Measurements from ENCODE around the gene ZNF428. TPM values are rescaled to one million over a fixed set of nuclear protein-coding genes. Genes with fewer than 3 reads are reported as not detected.
"Not testable (repeated sequence)": the region's sequence is repeated elsewhere in the genome, so short reads cannot be mapped to it uniquely, and the experiment has no call there.

ZNF428 gene
- total RNA-seq, 1 donor from 2014 or later, result 53.4 TPM

- Histone ChIP-seq H3K79me2 (ENCODE audit: insufficient read depth, low read length) (peaks cover 59% of the 10 kb centered on the region), H3K36me3 (ENCODE audit: insufficient read depth, low read length) (peaks cover 10% of the 10 kb centered on the region), H3K4me2 (ENCODE audit: low read length) (no peak overlapping the region), H2AFZ (ENCODE audit: low read depth, low read length) (no peak overlapping the region), H3K27me3 (ENCODE audit: insufficient read depth, low read length) (no peaks in the 10 kb centered on the region), H3K9ac (ENCODE audit: low read length) (no peak overlapping the region), H3K4me3 (ENCODE audit: insufficient read depth, low read depth, low read length) (no peak overlapping the region), H4K20me1 (ENCODE audit: insufficient read depth, low read length) (peaks cover 46% of the 10 kb centered on the region), H3K4me1 (ENCODE audit: insufficient read depth, low read length) (peaks cover 18% of the 10 kb centered on the region), H3K9me3 (ENCODE audit: insufficient read depth, low read depth, low read length) (no peaks in the 10 kb centered on the region), H3K27ac (ENCODE audit: low read depth, low read length) (no peak overlapping the region)
- FAIRE-seq (no peak), DNase-seq (ENCODE audit: low read depth) (no peak)
- Mint-ChIP-seq H3K27ac (ENCODE audit: unreplicated experiment) (peak overlapping the region; percentile 75), H3K36me3 (ENCODE audit: low read depth, unreplicated experiment) (peaks cover 10% of the 10 kb centered on the region), H3K27me3 (ENCODE audit: low read depth, unreplicated experiment) (no peaks in the 10 kb centered on the region), H3K9me3 (ENCODE audit: unreplicated experiment) (no peaks in the 10 kb centered on the region), H3K4me1 (ENCODE audit: low read depth, unreplicated experiment) (peaks cover 9% of the 10 kb centered on the region), H3K4me3 (ENCODE audit: unreplicated experiment) (no peak overlapping the region)
- no peak for TF ChIP-seq EZH2 (IDR thresholded peaks at IDR 0.05; ENCODE audit: insufficient read depth, low read length)
- TF ChIP-seq, protein P1, sequence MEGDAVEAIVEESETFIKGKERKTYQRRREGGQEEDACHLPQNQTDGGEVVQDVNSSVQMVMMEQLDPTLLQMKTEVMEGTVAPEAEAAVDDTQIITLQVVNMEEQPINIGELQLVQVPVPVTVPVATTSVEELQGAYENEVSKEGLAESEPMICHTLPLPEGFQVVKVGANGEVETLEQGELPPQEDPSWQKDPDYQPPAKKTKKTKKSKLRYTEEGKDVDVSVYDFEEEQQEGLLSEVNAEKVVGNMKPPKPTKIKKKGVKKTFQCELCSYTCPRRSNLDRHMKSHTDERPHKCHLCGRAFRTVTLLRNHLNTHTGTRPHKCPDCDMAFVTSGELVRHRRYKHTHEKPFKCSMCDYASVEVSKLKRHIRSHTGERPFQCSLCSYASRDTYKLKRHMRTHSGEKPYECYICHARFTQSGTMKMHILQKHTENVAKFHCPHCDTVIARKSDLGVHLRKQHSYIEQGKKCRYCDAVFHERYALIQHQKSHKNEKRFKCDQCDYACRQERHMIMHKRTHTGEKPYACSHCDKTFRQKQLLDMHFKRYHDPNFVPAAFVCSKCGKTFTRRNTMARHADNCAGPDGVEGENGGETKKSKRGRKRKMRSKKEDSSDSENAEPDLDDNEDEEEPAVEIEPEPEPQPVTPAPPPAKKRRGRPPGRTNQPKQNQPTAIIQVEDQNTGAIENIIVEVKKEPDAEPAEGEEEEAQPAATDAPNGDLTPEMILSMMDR (IDR thresholded peaks at IDR 0.05; ENCODE audit: insufficient read depth, low read depth, low read length), result no peak
Measured at GRCh38 chr19:43591904-43592772, 27.3 kb downstream of the ZNF428 start.

DNA sequence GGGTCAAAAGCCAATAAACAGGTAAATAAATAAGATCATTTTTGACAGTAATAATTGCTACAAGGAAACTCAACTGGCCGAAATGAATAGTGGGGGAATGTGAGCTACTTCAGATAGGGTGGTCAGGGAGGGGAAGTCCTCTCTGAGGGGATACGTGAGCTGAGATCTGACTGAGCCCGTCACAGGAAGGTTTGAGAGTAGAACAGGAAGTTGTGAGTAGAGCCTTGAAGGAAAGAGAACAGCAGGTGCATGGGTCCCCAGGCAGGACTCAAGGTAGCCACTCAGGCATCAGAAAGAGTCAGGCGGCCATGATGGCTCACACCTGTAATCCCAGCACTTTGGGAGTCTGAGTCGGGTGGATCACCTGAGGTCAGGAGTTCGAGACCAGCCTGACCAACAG, 29.8 kb downstream of the ZNF428 start:
- H3K27ac ChIP-seq (ENCODE audit: low read depth, low read length), result no peak overlapping the region
- H4K20me1 ChIP-seq (ENCODE audit: insufficient read depth, low read length), result peaks cover 59% of the 10 kb centered on the region
- FAIRE-seq, result no peak
- no peak overlapping the region for H3K4me3 Mint-ChIP-seq (ENCODE audit: unreplicated experiment)
- no peak overlapping the region for H3K4me2 ChIP-seq (ENCODE audit: low read length)
- no peaks in the 10 kb centered on the region for H3K9me3 ChIP-seq (ENCODE audit: insufficient read depth, low read depth, low read length)
- H2AFZ ChIP-seq (ENCODE audit: low read depth, low read length), result no peak overlapping the region
- TF ChIP-seq, protein P1 (IDR thresholded peaks at IDR 0.05; ENCODE audit: insufficient read depth, low read depth, low read length), result no peak
- no peak for TF ChIP-seq EZH2 (IDR thresholded peaks at IDR 0.05; ENCODE audit: insufficient read depth, low read length)
- H3K36me3 ChIP-seq (ENCODE audit: insufficient read depth, low read length), result peaks cover 17% of the 10 kb centered on the region
- peaks cover 6% of the 10 kb centered on the region for H3K4me1 Mint-ChIP-seq (ENCODE audit: low read depth, unreplicated experiment)
- H3K79me2 ChIP-seq (ENCODE audit: insufficient read depth, low read length), result peaks cover 45% of the 10 kb centered on the region
- peaks cover 18% of the 10 kb centered on the region for H3K36me3 Mint-ChIP-seq (ENCODE audit: low read depth, unreplicated experiment)
- H3K4me1 ChIP-seq (ENCODE audit: insufficient read depth, low read length), result peaks cover 12% of the 10 kb centered on the region
- H3K27ac Mint-ChIP-seq (ENCODE audit: unreplicated experiment), result peak overlapping the region; percentile 83
- DNase-seq (ENCODE audit: low read depth), result no peak
- H3K4me3 ChIP-seq (ENCODE audit: insufficient read depth, low read depth, low read length), result no peak overlapping the region
- H3K27me3 ChIP-seq (ENCODE audit: insufficient read depth, low read length), result no peaks in the 10 kb centered on the region
- H3K9me3 Mint-ChIP-seq (ENCODE audit: unreplicated experiment), result no peaks in the 10 kb centered on the region
- no peaks in the 10 kb centered on the region for H3K27me3 Mint-ChIP-seq (ENCODE audit: low read depth, unreplicated experiment)
- no peak overlapping the region for H3K9ac ChIP-seq (ENCODE audit: low read length)

GRCh38 chr19:43589277-43589676, 30.2 kb downstream of the ZNF428 start:
- H3K79me2 ChIP-seq (ENCODE audit: insufficient read depth, low read length), result peaks cover 41% of the 10 kb centered on the region
- peaks cover 7% of the 10 kb centered on the region for H3K4me1 Mint-ChIP-seq (ENCODE audit: low read depth, unreplicated experiment)
- H3K27ac ChIP-seq (ENCODE audit: low read depth, low read length), result no peak overlapping the region
- no peak overlapping the region for H3K27ac Mint-ChIP-seq (ENCODE audit: unreplicated experiment)
- no peaks in the 10 kb centered on the region for H3K9me3 ChIP-seq (ENCODE audit: insufficient read depth, low read depth, low read length)
- no peak overlapping the region for H3K4me2 ChIP-seq (ENCODE audit: low read length)
- no peak overlapping the region for H2AFZ ChIP-seq (ENCODE audit: low read depth, low read length)
- no peak overlapping the region for H3K4me3 ChIP-seq (ENCODE audit: insufficient read depth, low read depth, low read length)
- no peaks in the 10 kb centered on the region for H3K9me3 Mint-ChIP-seq (ENCODE audit: unreplicated experiment)
- FAIRE-seq (no peak), DNase-seq (ENCODE audit: low read depth) (no peak)
- peaks cover 18% of the 10 kb centered on the region for H3K36me3 Mint-ChIP-seq (ENCODE audit: low read depth, unreplicated experiment)
- H3K4me1 ChIP-seq (ENCODE audit: insufficient read depth, low read length), result peaks cover 8% of the 10 kb centered on the region
- TF ChIP-seq, protein P1 (IDR thresholded peaks at IDR 0.05; ENCODE audit: insufficient read depth, low read depth, low read length), result no peak
- TF ChIP-seq EZH2 (IDR thresholded peaks at IDR 0.05; ENCODE audit: insufficient read depth, low read length), result no peak
- no peak overlapping the region for H3K9ac ChIP-seq (ENCODE audit: low read length)
- H3K27me3 ChIP-seq (ENCODE audit: insufficient read depth, low read length), result no peaks in the 10 kb centered on the region
- peaks cover 55% of the 10 kb centered on the region for H4K20me1 ChIP-seq (ENCODE audit: insufficient read depth, low read length)
- H3K27me3 Mint-ChIP-seq (ENCODE audit: low read depth, unreplicated experiment), result no peaks in the 10 kb centered on the region
- H3K4me3 Mint-ChIP-seq (ENCODE audit: unreplicated experiment), result no peak overlapping the region
- peaks cover 17% of the 10 kb centered on the region for H3K36me3 ChIP-seq (ENCODE audit: insufficient read depth, low read length)

DNA sequence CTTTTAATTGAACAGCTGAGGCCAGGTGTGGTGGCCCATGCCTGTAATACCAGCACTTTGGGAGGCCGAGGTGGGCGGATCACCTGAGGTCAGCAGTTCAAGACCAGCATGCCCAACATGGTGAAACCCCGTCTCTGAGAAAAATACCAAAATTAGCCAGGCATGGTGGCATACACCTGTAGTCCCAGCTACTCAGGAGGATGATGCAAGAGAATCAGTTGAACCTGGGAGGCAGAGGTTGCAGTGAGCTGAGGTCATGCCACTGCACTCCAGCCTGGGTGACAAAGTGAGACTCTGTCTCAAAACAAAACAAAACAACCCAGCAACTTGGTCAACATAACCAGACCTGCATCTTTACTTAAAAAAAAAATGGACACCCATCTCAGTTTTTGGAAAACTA, 32.4 kb downstream of the ZNF428 start:
- FAIRE-seq; H3K4me3 Mint-ChIP-seq (ENCODE audit: unreplicated experiment); H3K27ac ChIP-seq (ENCODE audit: low read depth, low read length): not testable (repeated sequence)

More for the DNA sequence above, 32.4 kb downstream of the ZNF428 start:
- H3K9me3 Mint-ChIP-seq (ENCODE audit: unreplicated experiment); H3K27me3 Mint-ChIP-seq (ENCODE audit: low read depth, unreplicated experiment); H3K4me1 Mint-ChIP-seq (ENCODE audit: low read depth, unreplicated experiment); H3K4me3 ChIP-seq (ENCODE audit: insufficient read depth, low read depth, low read length); H3K4me2 ChIP-seq (ENCODE audit: low read length); DNase-seq (ENCODE audit: low read depth); H3K27me3 ChIP-seq (ENCODE audit: insufficient read depth, low read length); H3K9me3 ChIP-seq (ENCODE audit: insufficient read depth, low read depth, low read length); H3K9ac ChIP-seq (ENCODE audit: low read length); H2AFZ ChIP-seq (ENCODE audit: low read depth, low read length); H3K27ac Mint-ChIP-seq (ENCODE audit: unreplicated experiment); H3K4me1 ChIP-seq (ENCODE audit: insufficient read depth, low read length): not testable (repeated sequence)
- H3K36me3 Mint-ChIP-seq (ENCODE audit: low read depth, unreplicated experiment), result peaks cover 14% of the 10 kb centered on the region
- Histone ChIP-seq H3K36me3 (ENCODE audit: insufficient read depth, low read length) (peaks cover 15% of the 10 kb centered on the region), H3K79me2 (ENCODE audit: insufficient read depth, low read length) (peaks cover 20% of the 10 kb centered on the region), H4K20me1 (ENCODE audit: insufficient read depth, low read length) (peaks cover 42% of the 10 kb centered on the region)

All from astrocyte (in vitro differentiated cells and primary cell).